Measurements from ENCODE around the gene CORO1C.

- TF ChIP-seq CTCF (IDR thresholded peaks at IDR 0.05) (no peak), POLR2A (IDR thresholded peaks at IDR 0.05) (no peak)
Observed at GRCh38 chr12:108599948-108600701, 131.2 kb downstream of the CORO1C start.

Data from right lobe of liver (tissue), 4 donors.